HG03103 (cell line): ENCODE data around the gene RNF40.
"Not testable (repeated sequence)": the region's sequence is repeated elsewhere in the genome, so short reads cannot be mapped to it uniquely, and the experiment has no call there.

Experiments used
- ATAC-seq: cut with Tn5 transposase; IDR thresholded peaks from one replicate; pipeline ENCODE4 v1.9.1; 2021; ENCODE audit warnings: low read depth; ENCODE audit not compliant: unreplicated experiment

RNF40 gene

DNA sequence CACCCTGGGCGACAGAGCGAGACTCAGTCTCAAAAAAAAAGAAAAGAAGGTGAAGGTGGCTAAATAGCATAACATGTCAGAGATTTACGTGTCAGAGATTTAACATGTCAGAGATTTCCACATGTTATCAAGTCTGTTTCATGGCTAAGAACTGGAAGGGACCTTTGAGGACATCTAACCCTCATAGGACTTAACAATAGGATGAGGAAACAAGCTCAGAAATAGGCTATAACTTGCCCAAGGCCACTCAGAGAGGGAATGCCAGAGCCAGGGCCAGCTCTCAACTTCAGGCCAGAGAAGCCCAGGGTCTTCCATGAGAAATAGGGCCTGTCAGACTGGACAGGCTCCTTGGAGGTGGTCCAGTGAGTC, 51.7 kb downstream of the RNF40 start:
- ATAC-seq, result no peak

DNA sequence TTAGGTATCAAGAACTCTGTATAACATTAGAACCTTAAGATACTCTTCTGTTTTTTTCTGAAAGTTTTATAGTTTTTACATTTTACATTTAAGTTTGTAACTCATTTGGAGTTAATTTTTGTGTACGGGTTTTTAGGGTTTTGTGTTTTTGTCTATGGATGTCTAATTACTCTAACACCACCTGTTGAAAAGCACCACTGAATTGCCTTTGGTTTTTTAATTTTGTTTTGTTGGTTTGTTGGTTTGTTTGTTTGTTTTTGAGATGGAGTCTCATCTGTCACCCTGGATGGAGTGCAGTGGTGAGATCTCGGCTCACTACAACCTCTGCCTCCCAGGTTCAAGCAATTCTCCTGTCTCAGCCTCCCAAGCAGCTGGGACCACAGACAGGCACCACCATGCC, 54.6 kb downstream of the RNF40 start:
- ATAC-seq, result no peak

DNA sequence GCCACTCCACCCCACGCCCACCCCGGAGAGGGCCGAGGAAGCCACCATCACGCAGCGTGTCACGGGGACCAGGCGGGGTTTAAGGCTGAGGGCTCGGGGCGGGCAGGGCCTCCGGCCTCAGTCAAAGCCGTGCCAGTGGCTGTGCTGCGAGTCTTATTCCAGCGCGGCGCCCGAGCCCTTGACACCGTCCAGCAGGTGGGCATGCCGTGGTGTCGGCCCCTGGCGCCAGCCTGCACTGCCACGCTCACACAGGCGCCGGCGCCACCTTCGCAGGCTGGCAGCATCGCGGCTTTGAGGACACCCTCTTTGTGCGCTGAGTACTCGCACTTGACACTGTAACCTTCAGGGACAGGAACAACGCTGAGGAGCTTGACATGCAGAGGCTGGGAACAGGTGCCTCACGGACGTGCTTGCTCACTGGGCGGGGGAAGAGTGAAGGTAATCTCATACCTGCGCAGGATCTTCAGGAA, 58.9 kb downstream of the RNF40 start:
- no peak for ATAC-seq

DNA sequence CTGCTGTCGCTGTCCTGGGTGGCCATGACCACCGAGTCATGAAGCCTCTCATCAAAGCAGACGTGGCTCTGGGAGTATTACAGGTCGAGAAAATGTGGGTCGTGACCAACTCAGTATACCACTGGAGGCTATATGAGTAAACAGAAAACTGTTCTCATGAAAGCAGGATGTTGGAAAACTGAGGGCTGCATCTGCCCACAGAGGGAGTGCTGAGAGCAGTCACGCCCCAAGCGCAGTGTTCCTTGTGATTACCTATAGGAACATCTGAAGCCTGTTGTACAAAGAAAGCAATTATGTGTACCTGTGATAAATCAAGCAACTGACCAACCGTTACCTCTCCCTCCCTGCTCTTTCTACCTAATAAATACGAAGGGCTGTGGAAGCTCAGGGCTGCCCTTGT, 59.3 kb downstream of the RNF40 start:
- not testable (repeated sequence) for ATAC-seq

DNA sequence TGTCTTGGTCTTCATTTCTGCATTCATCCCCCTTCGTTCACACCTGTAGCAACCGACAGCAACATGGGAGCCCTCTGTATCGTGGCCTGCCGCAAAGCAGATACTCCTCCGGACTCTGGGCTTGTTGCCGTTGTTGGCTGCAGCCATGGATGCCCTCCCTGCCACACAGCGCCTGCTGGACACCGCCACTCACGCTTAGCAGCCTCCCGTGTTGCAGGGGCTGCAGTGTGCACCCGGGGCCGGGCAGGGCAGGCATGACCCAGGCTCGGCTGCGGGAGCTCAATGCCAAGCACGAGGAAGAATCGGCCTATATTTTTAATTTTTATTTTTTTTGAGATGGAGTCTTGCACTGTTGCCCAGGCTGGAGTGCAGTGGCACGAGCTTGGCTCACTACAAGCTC, 59.8 kb downstream of the RNF40 start:
- no peak for ATAC-seq
